ENCODE results near the gene FREY1.

- TF ChIP-seq POLR2AphosphoS5 (IDR thresholded peaks at IDR 0.05; ENCODE audit: insufficient read depth in 1 of 2, low read depth in 1 of 2) (no peak), POLR2A (IDR thresholded peaks at IDR 0.05) (no peak)
- TF ChIP-seq, protein P1, sequence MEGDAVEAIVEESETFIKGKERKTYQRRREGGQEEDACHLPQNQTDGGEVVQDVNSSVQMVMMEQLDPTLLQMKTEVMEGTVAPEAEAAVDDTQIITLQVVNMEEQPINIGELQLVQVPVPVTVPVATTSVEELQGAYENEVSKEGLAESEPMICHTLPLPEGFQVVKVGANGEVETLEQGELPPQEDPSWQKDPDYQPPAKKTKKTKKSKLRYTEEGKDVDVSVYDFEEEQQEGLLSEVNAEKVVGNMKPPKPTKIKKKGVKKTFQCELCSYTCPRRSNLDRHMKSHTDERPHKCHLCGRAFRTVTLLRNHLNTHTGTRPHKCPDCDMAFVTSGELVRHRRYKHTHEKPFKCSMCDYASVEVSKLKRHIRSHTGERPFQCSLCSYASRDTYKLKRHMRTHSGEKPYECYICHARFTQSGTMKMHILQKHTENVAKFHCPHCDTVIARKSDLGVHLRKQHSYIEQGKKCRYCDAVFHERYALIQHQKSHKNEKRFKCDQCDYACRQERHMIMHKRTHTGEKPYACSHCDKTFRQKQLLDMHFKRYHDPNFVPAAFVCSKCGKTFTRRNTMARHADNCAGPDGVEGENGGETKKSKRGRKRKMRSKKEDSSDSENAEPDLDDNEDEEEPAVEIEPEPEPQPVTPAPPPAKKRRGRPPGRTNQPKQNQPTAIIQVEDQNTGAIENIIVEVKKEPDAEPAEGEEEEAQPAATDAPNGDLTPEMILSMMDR (IDR thresholded peaks at IDR 0.05): no peak
Observed at GRCh38 chr11:45922425-45923082, 15.5 kb upstream of the FREY1 start, which contains the start of gene LARGE2.
